IPS-NIHi7 (cell line): ENCODE results near the gene DCPS.
A peak's percentile ranks its signal among the peaks of the same experiment; 100 is the strongest.
"Not testable (repeated sequence)": the region's sequence is repeated elsewhere in the genome, so short reads cannot be mapped to it uniquely, and the experiment has no call there.

Source experiments
- DNase-seq: peaks from one replicate; pipeline ENCODE4 v3.0.0; 2012; ENCODE audit warnings: mixed read lengths; ENCODE audit errors: extremely low spot score

The DCPS gene

GRCh38 chr11:126345283-126345682 lies 41.4 kb downstream of the DCPS start:
- DNase-seq = no peak

GRCh38 chr11:126345759-126346585 lies 42.1 kb downstream of the DCPS start:
- DNase-seq = no peak

- no peak for DNase-seq
These were observed 42.7 kb downstream of the DCPS start for GRCh38 chr11:126346586-126346940.

- DNase-seq = not testable (repeated sequence)
These were observed 43.1 kb downstream of the DCPS start for GRCh38 chr11:126346946-126347345.

GRCh38 chr11:126347751-126348668 lies 44.1 kb downstream of the DCPS start:
- no peak for DNase-seq

GRCh38 chr11:126348806-126349582 lies 45.1 kb downstream of the DCPS start:
- no peak for DNase-seq

- DNase-seq = no peak
These were observed 47.0 kb downstream of the DCPS start for GRCh38 chr11:126350836-126351235.

GRCh38 chr11:126352163-126352562 lies 48.3 kb downstream of the DCPS start:
- DNase-seq = no peak

- no peak for DNase-seq
These were observed 49.3 kb downstream of the DCPS start for GRCh38 chr11:126352934-126353801.

- no peak for DNase-seq
These were observed 50.9 kb downstream of the DCPS start for GRCh38 chr11:126354631-126355323.

- DNase-seq = peak; percentile 99
These were observed 51.6 kb downstream of the DCPS start, which contains the start of gene ST3GAL4 for GRCh38 chr11:126355324-126355925. ST3GAL4 (plus strand) TSS chr11:126355686; CDS start chr11:126406156, 50,470 bp downstream.

GRCh38 chr11:126355926-126356897 lies 52.4 kb downstream of the DCPS start:
- DNase-seq = peak; percentile 45

- no peak for DNase-seq
These were observed 53.4 kb downstream of the DCPS start for GRCh38 chr11:126357055-126357962.

GRCh38 chr11:126357969-126358762 lies 54.3 kb downstream of the DCPS start:
- DNase-seq = no peak

GRCh38 chr11:126358763-126359160 lies 54.9 kb downstream of the DCPS start:
- DNase-seq = no peak

GRCh38 chr11:126359431-126360048 lies 55.7 kb downstream of the DCPS start:
- no peak for DNase-seq
